Stimulated activated CD4-positive, alpha-beta T cell treated with anti-CD3 and anti-CD28 coated beads, TNF-alpha, amount 100 ng/mL, for 4 hours (primary cell): ENCODE results near the gene CHPT1.
A peak's percentile ranks its signal among the peaks of the same experiment; 100 is the strongest.
"Not testable (repeated sequence)": the region's sequence is repeated elsewhere in the genome, so short reads cannot be mapped to it uniquely, and the experiment has no call there.

Experiments
- DNase-seq, 3 experiments: peaks; one replicate each; pipeline ENCODE4 v3.0.0-alpha.2; 2020; ENCODE audit warnings: low read depth in 3 of 3

CHPT1 gene

GRCh38 chr12:101697197-101697929, at the start of gene CHPT1:
Gene CHPT1 (plus strand): TSS chr12:101697640. CDS start chr12:101697862, 222 bp downstream.
- DNase-seq, result peak; percentile 17 to 51 (median 37)

DNA sequence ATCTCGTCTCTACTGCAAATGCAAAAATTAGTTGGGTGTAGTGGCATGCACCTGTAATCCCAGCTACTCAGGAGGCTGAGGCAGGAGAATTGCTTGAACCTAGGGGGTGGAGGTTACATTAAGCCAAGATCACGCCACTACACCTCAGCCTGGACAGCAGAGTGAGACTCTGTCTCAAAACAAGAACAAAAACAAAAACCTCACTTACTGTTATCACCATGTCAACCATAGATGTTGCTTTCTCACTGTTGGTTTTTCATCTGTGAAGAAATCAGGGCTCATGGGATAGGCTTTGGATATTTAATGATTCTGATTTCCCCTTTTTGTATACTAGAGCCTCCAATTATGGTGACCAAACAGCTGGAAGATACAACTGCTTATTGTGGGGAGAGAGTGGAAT, 49.7 kb upstream of the CHPT1 start:
- DNase-seq, result no peak

GRCh38 chr12:101648195-101648594, 49.2 kb upstream of the CHPT1 start:
- DNase-seq, result no peak

DNA sequence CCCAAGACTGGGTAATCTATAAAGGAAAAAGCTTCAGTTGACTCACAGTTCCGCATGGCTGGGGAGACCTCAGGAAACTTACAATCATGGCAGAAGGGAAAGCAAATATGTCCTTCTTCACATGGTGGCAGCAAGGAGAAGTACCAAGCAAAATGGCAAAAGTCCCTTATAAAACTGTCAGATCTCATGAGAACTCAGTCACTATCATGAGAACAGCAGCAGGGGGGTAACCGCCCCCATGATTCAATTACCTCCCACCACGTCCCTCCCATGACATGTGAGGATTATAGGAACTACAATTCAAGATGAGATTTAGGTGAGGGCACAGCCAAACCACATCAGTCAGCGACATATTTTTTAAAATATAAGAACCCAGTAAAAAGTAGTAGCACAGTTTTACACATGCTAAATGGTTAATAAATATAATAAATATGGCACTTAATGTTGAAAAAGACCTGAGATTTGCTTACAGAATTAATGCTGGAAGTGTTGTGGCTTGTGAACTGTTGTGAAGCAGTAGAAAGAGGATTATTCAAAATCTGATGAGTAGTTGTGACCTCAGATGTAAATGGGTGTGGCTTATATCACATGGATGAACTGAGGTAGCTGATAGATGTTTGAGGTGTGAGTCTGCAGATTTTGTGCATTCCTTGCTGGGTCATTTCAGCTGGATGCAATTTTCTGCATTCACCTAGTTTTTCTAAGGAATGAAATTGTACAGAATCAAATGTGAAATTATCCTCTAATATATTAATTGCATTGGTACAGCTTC, 46.9 kb upstream of the CHPT1 start:
- no peak for DNase-seq

DNA sequence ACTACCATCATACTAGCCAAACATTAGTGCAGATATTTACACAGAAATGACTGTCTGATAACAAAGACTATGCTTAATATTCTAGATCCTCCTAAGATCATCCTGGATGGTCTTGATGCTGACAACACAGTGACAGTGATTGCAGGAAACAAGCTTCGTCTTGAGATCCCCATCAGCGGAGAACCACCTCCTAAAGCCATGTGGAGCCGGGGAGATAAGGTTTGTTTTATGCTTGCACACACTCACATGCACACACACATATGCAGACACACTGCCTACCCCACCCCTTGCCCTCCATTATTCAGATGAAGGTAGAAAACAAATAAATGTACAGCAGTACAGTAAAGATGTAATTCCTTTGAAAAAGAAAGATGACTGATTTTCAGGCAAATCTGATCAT, 44.4 kb upstream of the CHPT1 start:
- no peak for DNase-seq

- DNase-seq, result no peak
Measured at GRCh38 chr12:101653503-101653902, 43.9 kb upstream of the CHPT1 start.

DNA sequence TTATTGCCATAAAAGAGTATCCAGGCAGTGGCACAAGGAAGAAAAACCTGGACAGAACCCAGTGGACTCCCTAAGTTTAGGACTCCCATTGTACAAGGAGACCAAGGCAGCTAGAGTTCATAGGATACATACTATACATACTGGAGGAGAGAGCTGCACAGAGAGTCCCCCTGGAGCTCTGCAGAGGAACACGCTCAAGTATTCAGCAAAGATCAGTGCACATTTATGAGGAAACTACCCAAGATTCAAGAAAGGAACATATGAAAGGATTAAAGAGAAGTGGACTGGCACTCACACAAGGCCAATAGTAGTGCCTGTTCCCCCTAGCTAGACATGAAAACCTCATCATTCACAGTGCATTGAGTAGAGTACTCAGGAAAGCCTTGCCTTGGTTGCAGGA, 43.0 kb upstream of the CHPT1 start:
- no peak for DNase-seq

DNA sequence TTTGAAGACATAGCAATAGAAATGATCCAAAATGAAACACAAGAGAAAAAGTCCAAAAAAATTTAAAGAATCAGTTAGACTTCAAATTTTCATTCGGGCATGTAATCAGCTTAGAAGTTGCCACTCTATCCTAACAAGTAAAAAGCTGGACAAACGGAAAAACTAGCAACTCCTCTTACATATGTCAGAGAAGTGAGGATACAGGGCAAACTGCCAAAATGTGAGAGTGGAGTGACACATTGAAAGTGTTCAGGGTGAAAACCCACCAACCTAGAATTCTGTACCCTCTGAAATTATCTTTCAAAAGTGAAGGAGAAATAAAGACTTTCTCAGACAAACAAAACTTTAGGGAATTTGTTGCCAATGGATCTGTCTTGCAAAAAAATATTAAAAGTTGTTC, 42.0 kb upstream of the CHPT1 start:
- no peak for DNase-seq

DNA sequence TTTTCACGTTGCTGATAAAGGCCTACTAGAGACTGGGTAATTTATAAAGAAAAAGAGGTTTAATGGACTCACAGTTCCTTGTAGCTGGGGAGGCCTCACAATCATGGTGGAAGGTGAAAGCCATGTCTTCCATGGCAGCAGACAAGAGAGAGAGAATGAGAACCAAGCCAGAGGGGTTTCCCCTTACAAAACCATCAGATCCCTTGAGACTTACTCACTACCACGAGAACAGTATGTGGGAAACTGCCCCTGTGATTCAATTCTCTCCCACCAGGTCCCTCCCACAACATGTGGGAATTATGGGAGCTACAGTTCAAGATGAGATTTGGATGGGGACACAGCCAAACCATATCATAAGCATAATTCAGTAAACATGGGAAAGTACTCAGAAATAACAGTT, 36.8 kb upstream of the CHPT1 start:
- DNase-seq, result not testable (repeated sequence)

DNA sequence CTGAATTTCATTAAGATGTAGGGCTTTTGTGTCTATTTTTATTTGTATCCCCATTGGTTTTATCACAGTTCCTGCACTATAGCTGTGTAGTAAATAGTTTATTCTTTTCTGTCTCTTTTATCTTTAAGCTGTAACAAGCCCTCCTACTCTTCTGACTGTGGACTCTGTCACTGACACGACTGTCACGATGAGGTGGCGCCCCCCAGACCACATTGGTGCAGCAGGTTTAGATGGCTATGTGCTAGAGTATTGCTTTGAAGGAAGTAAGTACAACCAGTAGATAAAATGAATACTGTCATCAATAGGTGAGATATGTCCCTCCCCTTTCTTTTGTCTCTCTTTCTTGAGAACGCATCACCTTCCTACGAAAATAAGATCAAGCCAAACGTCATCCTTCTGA, 34.1 kb upstream of the CHPT1 start:
- no peak for DNase-seq

- no peak for DNase-seq
Measured at GRCh38 chr12:101664992-101665391, 32.4 kb upstream of the CHPT1 start.

DNA sequence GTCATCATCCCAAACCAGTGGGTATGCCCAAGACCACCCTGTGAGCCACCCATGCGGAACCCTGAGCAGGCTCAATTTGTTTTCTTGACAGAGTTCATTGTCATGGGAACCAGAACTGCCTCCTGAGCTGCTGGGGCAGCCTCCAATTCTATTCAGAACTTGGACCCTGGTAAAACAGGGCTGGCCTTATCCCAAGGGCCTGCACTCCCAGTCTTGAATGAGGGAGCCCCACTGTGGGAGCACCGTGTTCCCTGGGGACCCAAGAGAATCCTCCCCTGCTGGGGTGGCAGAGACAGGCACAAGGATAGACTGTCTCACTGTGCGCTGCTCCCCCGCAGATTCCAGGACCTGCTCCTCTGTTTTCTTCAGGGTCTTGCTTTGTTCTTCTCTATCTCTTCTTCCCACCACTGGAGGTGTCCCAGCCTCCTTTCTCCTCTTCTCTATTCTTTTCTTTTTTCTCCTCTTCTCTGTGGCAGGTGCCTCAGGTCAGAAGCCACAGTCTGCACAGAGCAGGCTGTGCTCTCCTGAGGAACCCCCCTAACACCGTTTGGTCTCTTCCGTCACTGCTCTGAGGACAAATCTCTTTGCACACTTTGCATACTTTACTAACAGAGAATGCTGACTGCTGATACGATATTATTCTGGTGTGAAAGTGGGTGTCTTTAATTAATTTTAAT, 31.2 kb upstream of the CHPT1 start:
- DNase-seq, result no peak

GRCh38 chr12:101667591-101667990, 29.8 kb upstream of the CHPT1 start:
- no peak for DNase-seq

- DNase-seq, result no peak
Measured at GRCh38 chr12:101670007-101670671, 27.3 kb upstream of the CHPT1 start.

DNA sequence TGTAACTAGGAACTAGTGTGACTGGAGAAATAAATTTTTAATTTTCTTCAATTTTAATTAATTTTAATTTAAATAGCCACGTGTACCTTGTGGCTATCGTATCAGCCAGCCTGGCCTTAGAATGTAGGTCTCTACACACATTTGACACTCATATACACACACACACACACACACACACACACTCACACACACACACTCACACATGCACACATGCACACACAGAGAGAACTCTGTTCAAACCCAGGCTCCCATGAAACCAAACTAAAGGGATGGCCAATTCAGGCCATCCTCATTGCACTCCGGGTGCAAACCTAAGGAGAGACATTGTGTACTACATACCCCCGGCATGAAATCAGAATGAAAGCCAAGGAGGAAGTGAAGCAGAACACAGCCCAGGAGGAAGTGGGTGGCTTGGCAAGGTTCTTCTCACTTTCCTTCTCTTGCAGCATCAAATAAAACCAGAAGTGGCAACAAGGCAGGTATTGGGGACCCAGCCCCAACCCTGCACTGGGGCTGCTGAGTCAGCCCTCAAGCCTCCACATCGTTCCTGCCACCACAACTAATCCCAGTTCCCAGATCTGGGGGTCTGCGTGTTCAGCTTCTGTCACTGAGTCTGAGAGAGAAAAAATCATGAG, 26.2 kb upstream of the CHPT1 start:
- DNase-seq, result no peak

GRCh38 chr12:101671833-101672232, 25.6 kb upstream of the CHPT1 start:
- no peak for DNase-seq

DNA sequence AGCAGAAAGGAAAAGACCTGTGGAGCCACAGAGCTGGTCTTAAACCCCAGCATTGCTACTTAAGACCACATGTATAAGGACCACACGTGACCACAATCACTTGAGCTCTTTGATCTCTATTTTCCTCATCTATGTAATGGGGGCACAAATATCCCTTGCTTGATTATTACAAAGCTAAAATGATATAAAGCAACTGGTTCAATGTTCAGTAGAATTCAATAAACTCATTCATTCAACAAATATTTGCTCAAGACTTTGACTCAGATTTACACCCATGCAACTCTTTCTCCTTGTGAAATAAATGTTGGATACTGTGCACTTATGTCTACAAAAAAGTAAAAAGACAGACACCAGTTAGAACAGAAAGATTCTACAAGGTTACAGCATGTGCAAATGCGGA, 21.9 kb upstream of the CHPT1 start:
- DNase-seq, result no peak

DNA sequence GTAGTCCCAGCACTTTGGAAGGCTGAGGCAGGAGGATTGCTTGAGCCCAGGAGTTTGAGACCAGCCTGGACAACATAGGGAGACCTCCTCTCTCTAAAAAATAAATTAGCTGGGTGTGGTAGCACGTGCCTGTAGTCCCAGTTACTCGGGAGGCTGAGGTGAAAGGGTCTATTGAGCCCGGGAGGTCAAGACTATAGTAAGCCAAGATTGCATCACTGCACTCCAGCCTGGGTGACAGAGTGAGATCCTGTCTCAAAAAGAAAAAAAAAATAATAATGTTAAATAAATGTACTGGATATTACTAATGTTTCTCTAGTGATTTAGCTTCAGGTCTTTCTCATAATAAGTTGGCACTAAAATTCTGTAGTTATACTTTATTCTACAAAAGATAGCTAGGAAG, 20.9 kb upstream of the CHPT1 start:
- DNase-seq, result not testable (repeated sequence)

DNA sequence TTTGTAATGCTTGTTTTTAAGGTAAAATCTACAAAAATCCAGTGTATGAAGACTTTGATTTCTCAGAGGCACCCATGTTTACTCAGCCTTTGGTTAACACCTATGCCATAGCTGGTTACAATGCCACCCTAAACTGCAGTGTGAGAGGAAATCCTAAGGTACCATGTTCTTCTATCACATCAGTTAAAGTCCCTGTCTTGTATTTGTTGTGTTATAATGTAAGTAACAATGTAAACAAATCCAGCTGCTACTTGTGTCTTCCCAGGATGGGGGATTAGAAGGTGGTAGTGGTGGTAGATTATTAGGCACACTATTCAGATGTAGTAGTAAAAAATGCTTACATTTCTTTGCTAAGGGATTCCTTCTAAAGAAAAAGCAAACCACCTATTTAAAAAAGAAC, 19.4 kb upstream of the CHPT1 start:
- no peak for DNase-seq

DNA sequence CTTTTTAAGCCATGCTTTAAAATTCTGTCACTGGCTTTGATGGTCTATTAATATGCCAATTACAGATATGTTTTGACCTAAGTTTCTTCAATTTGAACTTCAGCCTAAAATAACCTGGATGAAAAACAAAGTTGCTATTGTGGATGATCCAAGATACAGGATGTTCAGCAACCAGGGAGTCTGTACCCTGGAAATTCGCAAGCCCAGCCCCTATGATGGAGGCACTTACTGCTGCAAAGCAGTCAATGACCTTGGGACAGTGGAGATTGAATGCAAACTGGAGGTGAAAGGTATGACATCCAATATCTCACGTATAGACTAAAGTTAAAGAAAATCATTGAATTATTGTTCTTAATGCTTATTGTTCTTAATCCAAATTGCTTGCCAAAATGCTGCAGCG, 17.2 kb upstream of the CHPT1 start:
- DNase-seq, result no peak

- no peak for DNase-seq
Measured at GRCh38 chr12:101680647-101681046, 16.8 kb upstream of the CHPT1 start.

DNA sequence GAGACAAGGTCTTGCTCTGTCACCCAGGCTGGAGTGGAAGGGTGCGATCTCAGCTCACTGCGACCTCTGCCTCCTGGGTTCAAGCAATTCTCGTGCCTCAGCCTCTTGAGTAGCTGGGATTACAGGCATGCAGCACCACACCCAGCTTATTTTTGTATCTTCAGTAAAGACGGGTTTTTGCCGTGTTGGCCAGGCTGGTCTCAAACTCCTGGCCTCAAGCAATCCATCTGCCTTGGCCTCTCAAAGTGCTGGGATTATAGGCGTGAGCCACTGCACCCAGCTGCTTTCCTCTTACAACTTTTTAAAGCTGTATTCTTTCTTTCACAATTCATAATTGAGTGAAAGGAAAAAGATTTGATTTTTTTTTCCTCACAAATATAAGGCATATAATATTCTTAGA, 15.8 kb upstream of the CHPT1 start:
- not testable (repeated sequence) for DNase-seq
